GM18511 (cell line): ENCODE data around the gene MRPL38.
A peak's percentile ranks its signal among the peaks of the same experiment; 100 is the strongest.

Experiments
- ATAC-seq: cut with Tn5 transposase; IDR thresholded peaks from one replicate; pipeline ENCODE4 v1.9.1; 2021; ENCODE audit warnings: mild to moderate bottlenecking, moderate library complexity; ENCODE audit not compliant: unreplicated experiment

Gene MRPL38

DNA sequence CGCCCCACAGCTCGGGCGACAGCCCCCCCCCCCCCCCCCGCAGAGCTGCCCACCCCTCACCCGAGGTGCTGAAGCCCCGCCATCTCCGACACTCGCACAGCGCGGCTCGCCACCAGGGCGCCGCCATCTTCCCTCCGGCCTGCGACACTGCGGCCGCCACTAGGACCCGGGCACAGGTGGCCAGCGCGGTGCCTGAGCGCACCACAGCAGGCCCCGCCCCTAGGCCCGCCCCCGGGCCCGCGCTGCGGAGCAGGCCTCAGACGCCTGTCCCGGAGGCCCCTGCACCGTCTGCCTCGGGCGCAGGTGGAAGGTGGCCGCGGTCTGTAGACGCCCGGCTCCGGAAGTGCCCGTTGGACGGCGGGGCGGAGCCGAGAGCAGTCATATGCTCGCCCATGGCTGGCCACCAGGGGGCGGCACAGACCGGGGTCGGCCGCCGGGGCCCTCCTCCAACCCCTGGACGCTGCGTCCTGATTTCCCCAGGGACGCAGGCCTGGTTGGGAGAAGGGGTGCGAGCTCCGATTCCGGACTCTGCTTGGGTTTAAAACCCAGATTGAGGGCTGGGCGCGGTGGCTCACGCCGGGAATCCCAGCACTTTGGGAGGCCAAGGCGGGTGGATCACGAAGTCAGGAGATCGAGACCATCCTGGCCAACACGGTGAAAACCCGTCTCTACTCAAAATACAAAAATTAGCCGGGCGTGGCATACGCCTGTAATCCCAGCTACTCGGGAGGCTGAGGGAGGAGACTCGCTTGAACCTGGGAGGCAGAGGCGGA is at the start of gene MRPL38:
TSS of gene MRPL38 (minus strand) at position 136 of the 773 bp plus-strand sequence. CDS start at position 127, 9 bp downstream.
- ATAC-seq: peak; percentile 95

DNA sequence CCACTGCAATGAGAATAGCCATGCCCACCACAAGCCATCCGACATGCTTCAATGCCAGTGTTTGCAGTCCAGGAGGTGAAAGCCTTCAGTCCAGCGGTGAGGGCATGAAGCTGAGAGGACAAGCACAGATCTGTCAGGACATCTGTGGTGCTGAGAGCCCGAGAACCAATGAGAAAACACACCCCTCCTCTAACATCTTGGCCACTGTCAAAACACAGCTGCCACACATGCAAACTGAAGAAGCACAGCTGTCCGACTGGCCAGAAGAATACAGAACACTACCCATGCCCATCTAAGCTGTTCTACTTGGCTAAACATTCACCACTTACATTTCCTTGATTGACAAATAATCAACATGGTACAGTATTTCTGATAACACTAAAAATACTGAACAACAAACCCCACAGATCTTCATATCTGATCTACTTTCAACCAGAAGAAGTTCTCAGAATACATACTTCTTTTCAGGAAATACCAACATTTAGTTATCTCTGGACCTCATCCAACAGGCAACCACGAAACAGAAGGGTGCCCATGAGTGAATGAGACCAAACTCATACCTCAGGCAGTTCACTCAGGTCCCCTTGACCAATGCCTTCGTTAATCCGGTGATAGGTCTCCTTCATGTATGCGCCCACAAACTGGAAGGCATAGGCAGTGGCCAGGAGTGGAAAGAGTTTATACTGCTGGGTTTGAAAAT is 46.3 kb upstream of the MRPL38 start:
- ATAC-seq: no peak

DNA sequence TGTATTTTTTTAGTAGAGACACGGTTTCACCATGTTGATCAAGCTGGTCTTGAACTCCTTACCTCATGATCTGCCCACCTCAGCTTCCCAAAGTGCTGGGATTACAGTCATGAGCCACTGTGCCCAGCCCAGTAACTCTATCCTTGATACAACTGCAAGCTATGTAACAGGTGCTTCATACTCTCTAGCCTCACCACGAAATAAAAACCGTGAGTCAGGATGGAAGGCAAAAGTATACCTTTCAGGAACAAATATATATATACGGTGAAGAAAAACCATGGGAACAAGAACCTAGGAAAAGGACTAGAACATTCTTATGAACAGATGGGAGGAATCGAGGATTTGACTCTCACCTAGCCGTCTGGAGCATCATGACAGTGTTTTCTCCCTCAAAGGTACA is 45.7 kb upstream of the MRPL38 start:
- no peak for ATAC-seq

DNA sequence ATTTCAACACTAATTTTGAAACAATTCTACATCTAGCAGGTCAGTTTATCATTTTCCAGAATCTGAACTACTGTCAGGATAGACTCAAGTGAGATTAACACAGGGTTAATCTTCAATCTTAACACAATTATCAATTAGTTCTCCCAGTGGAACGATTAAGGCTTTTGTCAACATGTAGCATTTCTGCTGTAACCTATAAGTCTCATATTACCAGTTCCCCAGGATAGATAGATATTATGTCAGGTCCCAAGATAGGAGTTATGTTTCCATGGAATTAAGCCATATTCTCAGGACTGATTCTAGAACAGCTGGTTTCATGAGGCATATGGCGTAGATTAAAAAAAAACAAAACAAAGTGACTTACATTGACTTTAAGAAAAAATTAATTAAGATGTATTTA is 40.5 kb upstream of the MRPL38 start:
- no peak for ATAC-seq

DNA sequence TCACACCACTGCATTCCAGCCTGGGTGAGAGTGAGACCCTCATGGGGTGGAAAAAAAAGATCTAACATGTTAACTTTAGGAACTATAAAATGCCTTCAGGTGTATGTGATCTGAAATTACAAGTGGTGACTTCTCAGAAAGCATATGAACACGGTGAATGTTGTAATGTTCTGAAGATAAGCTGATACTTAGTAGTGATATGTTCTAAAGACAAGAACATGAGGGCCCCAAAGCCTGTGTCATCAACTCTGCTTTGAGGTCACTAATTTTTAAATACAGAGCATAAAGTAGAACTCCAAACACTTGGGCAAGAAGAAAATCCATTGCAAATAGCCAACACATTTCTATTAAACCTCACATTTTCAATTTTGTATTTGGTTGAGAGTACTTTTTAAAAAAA is 38.8 kb upstream of the MRPL38 start:
- ATAC-seq: no peak

DNA sequence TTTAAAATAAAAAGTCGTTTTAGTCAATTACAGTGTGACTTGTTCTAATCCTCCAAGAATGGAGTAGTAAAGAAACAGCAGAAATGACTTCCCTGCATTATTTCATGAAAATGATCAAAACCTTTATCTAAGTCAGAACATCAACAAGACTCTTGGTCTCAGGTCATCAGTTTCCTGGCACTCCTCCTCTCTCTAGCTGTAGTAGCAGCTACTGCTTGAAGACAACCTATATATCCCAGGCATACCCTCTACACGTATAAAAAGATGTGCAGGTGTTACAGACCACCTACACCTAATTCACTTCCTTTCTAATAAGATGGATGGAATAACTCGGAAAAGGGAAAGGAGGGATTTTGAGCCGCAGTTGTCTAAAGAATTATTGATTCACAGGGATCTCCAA is 37.8 kb upstream of the MRPL38 start:
- ATAC-seq: no peak

DNA sequence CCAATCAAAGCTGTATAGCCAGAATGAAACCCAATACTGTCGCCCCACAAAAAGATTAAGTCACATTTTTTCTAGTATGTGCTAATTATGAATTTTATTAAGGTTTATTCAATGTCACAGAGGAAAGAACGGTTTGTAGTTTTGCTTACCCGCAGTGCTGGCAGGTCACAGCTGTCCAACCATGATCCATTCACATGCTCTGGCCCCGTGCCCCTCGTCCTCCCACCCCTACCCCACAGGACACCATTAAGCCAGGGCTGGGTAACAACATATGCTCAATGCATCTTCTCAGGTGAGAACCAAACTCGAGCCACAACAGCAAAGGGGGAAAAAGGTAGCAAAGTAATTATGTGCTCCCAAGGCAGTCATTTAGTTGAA is 36.7 kb upstream of the MRPL38 start:
- no peak for ATAC-seq

DNA sequence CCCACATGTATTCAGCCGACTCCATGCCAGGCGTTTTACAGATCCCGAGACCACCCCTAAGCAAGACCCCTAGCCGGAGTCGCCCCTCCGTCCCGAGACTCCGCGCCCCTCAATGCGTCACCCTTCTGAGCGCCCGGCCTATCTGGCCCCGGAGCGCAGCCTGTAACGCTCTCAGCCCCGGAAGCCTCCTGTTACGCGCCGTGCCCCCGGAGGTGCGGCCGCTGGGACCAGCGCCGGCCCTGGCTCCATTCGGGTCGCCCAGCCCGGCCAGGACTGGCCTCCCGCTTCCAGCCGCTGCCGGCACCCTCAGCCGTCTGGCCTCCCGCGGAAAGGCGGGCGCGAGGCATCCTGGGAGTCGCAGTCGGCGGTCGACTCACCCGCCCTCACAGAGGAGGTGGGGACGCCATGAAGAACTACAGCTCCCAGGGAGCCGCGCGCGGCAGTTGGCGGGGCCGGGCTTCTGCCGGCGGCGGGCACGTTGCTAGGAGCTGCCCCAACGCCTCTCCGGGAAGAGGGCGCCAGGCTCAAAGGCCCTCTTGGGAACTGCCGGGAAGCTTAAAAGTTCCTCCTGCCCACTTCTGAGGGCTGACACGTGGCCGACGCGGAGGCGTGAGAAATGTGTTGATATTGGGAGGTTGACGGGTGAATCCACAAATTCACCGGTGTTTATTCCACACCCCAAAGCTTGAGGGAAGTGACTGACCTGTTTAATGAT is 36.2 kb upstream of the MRPL38 start, which contains the start of gene FBF1:
TSS of gene FBF1 (minus strand) at position 316 of the 715 bp plus-strand sequence. CDS start 2,893 bp downstream, outside the sequence.
- peak; percentile 97 for ATAC-seq

DNA sequence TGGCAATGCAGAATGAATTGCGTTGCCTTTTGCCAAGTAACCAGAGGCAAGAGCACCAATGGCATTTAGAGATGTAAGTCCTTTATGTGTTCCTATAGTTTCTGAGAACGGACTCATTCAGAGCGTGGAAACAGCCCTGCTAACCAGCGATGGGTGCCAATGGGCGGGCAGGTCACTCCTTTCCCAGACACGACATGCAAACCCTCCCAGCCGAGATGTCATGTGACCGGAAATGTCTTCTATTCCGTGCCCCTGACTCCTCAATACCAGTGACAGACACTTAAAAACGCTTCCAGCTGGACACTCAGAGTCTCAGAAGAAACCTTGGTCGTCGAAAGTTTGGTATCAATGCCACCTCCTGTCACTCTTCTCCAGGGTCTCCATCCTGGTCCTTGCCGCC is 33.0 kb upstream of the MRPL38 start:
- ATAC-seq: no peak

DNA sequence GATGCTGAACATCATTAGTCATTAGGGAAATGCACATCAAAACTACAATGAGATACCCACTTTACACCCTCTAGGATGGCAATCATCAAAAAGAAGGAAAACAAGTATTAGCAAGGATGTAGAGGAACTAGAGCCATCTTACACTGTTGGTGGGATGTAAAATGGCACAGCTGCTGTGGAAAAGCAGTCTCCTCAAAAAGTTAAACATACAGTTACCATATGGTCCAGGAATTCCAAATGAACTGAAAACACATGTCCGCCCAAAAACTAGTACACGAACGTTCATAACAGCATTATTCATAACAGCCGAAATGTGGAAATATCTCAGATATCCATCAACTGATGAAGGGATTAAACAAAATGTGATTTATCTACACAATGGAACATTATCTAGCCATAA is 29.1 kb upstream of the MRPL38 start:
- no peak for ATAC-seq

DNA sequence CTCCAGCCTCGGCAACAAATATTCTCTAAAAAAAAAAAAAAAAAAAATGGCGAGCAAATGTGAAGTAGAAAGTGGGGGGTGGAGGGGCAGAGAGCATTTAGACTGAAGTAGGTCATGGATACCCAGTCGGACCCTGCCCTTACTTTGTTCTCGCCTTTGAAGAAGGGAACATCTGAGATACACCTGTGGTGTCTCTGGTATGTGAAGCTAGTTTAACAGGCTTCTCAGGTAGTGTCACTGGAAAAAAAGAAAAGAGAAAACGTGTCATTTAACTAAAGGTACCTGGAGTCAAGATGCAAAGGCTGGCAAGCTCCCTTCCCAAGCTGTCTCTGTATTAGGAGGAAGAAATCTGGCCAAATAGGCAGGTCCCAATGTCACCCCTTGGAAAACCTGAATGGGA is 28.2 kb upstream of the MRPL38 start:
- ATAC-seq: no peak

DNA sequence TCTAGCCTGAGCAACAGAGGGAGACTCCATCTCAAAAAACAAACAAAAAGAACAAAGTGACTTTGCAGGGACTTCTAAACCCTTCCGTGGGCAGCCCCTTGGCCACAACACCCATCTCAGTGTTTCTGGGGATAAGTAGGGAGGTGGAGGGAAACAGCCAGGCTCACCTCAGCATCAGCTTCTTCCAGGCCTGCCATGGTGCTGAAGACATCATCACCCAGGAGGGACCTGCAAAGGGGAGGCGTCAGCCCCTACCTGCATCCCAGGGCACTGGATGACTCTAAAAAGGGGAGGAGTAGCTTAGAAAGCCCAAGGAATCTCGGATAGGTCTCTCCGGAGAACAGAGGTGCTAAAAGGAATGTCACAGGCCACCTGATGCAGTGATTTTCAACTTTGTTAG is 26.4 kb upstream of the MRPL38 start:
- no peak for ATAC-seq

DNA sequence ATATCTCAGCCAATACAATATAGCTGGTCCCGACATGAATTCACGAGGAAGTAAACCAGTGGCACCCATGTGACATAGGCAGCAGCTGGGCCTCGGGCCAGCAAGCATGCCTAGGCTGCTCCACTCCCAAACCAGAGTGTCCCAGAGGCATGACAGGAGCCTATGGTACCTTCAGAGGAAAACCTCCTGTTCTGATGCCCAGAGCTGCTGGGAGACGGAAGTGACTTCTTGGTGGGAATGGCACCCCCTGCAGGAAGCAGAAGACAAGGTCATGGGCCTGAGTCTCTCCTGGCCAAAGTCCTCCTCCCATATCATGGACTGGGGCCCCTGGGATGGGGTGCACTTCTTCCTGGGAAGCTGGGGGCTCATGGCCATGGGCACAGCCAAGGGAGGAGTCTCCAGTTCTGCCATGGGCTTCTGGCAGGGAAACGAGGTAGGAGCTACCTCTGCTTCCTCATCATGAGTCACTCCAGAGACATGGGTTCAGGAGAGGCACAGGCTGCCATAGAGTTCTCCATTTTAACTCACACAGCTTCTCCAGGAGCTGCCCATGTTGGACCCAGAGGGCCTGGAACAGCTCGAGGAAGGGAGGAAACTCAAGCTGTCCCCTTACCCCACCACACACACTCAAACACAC is 22.7 kb upstream of the MRPL38 start:
- no peak for ATAC-seq

DNA sequence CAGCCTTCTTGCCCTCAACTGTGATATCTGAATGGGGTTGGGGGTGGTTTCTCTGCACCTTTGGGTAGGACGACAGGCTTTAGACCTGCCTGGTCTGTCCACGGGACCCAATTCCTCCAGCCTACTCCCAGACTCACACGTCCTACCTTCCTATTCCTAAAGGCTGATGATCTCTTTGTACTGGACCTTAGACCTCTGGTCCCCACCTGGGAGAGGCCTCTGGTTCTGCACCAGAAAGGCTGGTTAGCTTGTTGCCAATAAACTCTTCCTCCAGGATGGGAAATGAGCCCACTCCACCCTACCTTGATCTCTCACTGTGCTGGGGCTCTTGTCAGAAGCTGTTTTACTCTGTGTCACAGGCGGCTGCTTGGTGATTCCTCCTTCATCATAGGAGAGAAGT is 21.8 kb upstream of the MRPL38 start:
- ATAC-seq: no peak

DNA sequence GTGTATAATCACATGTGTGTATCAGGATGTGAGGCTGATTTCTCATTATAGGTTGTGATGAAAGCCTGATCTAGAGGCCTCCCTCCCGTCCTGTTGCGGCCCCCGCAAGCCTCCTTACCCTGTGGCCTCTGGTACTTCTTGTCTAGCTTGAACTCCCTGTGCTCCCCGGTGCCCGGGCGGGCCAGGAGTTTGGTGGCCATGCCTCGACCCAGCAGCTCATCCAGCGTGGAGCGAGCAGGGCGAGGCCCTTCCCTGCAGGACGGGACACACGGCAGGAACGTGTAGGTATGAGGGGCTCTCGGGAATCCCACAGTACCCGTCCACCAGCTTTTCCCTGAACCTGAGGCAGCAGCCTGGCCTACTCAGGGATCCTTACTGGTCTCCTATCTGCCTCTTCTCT is 21.2 kb upstream of the MRPL38 start:
- no peak for ATAC-seq

DNA sequence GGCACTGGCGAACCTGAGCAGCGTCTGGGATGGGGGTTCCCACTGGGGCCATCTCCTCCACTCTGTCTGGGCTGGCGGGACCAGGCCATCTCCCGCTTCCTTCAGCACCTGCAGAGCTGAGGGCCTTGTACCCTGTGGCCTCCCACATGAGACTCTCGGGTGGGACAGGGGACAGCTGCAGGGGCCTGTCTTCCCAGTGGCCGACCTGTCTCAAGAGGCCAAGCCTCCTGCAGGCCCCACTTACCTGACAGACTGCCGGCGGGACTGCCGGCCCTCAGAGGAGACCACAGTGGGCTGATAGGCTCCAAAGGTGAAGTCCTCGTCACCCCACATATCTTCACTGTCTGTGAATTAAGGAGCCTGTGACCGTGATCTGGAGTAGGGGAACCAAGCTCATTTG is 20.4 kb upstream of the MRPL38 start:
- ATAC-seq: no peak

DNA sequence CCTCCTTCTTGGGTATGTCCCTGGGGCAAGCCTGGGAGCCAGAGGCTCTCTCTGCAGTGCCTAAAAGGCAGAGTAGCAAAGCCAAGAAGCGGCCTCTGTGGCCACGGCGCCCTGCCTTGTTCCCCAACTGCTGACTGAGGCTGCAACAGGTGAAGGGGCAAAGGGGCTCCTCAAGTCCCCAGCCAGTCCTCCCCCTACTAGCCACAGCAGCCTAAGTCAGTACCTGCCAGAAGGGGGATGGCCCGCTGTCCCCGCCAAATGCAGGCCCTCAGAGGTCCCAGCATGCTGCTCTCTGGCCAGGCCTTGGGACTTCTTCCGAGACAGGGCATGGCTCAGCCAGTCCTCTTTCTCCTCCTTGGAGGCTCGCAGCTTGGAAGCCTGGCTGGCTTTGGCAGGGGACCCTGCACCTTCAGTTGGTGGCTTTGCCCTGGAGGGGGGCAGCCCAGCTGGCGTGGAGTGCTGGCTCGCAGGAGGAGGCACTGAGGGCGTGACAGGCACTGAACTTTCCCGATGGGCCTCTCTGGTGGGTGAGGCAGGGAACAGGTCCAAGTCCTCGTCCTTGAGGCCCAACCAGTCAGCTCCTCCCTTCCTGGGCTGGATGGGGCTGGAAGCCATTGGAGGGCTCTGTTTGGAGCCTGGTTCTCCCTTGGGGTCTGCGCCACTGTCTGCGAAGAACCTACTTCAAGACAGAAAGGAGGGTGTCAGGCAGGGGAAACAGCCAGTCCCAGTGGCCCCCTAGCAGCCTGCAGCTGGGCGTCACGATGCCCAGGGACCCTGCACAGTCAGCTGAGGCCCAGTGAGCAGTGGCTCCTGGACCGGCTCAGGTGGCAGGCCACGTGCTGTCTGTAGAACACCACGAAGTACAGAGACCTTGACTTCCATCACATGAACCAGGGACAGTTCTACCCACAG is 18.5 kb upstream of the MRPL38 start:
- no peak for ATAC-seq

DNA sequence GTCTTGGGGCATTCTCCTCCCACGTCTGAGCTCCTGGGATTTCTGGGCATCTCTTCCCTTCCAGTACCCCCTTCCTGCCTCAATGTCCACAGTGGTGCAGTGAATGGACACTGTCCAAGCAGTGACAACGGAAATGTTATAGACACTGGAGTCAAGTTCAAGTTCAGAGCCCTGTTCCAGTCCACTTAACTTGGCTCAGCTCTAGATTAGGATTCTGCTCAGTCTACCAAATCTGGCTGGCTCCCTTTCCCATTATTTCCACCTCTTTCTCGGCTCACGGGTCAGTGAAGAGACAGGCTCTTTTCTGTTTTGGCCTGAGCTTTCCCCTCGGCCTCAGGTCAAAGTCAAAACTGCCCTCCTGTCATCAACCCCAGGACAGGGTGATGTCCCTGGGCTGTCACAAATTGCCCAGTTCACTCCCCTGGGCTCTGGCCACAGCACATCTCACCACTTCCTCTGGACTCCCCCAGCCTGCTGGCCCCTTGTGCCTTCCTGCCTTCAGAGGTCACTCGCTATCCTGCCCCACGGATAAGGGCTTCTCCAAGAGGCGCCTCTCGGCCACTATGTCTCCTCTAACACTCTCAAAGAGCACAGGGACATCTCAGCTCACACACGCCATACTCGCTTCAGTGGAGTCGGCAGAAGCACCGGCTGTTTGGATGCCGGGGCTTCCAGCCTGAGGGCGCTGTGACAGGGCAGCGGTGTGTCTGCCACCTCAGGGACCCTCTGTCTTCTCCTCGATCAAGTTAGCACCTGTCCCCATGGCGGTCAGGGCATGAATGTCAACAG is 17.7 kb upstream of the MRPL38 start:
- no peak for ATAC-seq

DNA sequence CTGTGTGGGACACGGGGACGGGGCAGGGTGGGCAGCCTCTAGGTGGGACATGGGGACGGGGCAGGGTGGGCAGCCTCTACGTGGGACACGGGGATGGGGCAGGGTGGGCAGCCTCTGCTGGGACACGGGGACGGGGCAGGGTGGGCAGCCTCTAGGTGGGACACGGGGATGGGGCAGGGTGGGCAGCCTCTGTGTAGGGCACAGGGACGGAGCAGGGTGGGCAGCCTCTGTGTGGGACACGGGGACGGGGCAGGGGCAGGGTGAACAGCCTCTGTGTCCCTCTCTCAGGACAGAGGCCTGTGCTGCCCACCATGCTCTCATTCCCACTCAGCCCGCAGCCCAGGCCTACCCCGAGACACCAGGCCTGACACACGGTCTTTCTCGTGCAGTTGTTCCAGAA is 16.9 kb upstream of the MRPL38 start:
- ATAC-seq: no peak
